B cell (primary cell): ENCODE results near the gene ZNF148. TPM values are rescaled to one million over a fixed set of nuclear protein-coding genes. Genes with fewer than 3 reads are reported as not detected.

Experiments
- ATAC-seq: fragments of 200-7000 bp; cut with Tn5 transposase; one replicate; pipeline ENCODE4 v1.10.0; 2021; ENCODE audit warnings: low read depth, mild to moderate bottlenecking, moderate number of reproducible peaks, moderate library complexity
- CTCF ChIA-PET: fragments of 350-600 bp; sonication (Branson Sonifier 250); formaldehyde crosslinking; loops from one replicate; lab custom pipeline; 2021; ENCODE audit warnings: antibody characterized with exemption, inconsistent platforms; lab: Charles Lee
- POLR2A ChIA-PET: fragments of 350-600 bp; sonication (Branson Sonifier 250); formaldehyde crosslinking; loops from one replicate; lab custom pipeline; 2021; ENCODE audit warnings: antibody characterized with exemption; lab: Charles Lee
- DNase-seq: peaks from one replicate; pipeline ENCODE4 v3.0.0; 2013
- H2AFZ ChIP-seq: 2 replicates; pipeline ENCODE4 v1.6.1; 2012; ENCODE audit warnings: mild to moderate bottlenecking, low read depth, low read length; ENCODE audit not compliant: insufficient read depth, poor library complexity, severe bottlenecking
- H3K27ac ChIP-seq, 2 donors: 1 replicate in 1 of 2; 2 replicates in 1 of 2; pipeline ENCODE4 v1.5.1; 2012 to 2013; ENCODE audit warnings: low read length in 2 of 2, mild to moderate bottlenecking in 2 of 2, moderate library complexity in 1 of 2
- H3K27me3 ChIP-seq, 4 experiments: fragments of 200-600 bp in 1 of 4; sonication (generic) in 1 of 4; replicated peaks in 1 of 4; 1 replicate in 2 of 4; 2 replicates in 2 of 4; pipeline versions ENCODE4 v1.6.1 to v1.7.0; 2013 to 2016; ENCODE audit warnings: low read length in 3 of 4, mild to moderate bottlenecking in 2 of 4, mixed read lengths in 1 of 4, moderate library complexity in 1 of 4; ENCODE audit not compliant: insufficient read depth in 4 of 4, control insufficient read depth in 3 of 4; ENCODE audit errors: control extremely low read depth in 1 of 4
- H3K36me3 ChIP-seq, 2 experiments: replicated peaks in 1 of 2; 1 replicate in 1 of 2; 2 replicates in 1 of 2; pipeline versions ENCODE4 v1.6.1 to v1.7.1; 2013; ENCODE audit warnings: low read length in 1 of 2; ENCODE audit not compliant: insufficient read depth in 2 of 2, control insufficient read depth in 1 of 2; ENCODE audit errors: control extremely low read depth in 1 of 2, extremely low read depth in 1 of 2
- H3K4me1 ChIP-seq, 2 donors: fragments of 200-600 bp in 1 of 2; sonication (generic) in 1 of 2; 1 replicate in 1 of 2; 2 replicates in 1 of 2; pipeline versions ENCODE4 v1.5.1 to v1.6.1; 2013 to 2017; ENCODE audit warnings: low read length in 2 of 2; ENCODE audit not compliant: control insufficient read depth in 2 of 2, insufficient read depth in 2 of 2
- H3K4me2 ChIP-seq: replicated peaks from 2 replicates; pipeline ENCODE3; 2012; ENCODE audit warnings: mild to moderate bottlenecking, low read depth, low read length; ENCODE audit not compliant: poor library complexity, severe bottlenecking
- H3K4me3 ChIP-seq, 5 experiments: fragments of 200-600 bp in 1 of 5; sonication (generic) in 1 of 5; 1 replicate in 3 of 5; 2 replicates in 2 of 5; pipeline versions ENCODE4 v1.5.1 to v1.7.0; 2011 to 2016; ENCODE audit warnings: low read length in 4 of 5, mild to moderate bottlenecking in 4 of 5, low read depth in 2 of 5, control low read depth in 1 of 5, moderate library complexity in 1 of 5; ENCODE audit not compliant: insufficient read depth in 1 of 5; ENCODE audit errors: control extremely low read depth in 1 of 5, extremely low read depth in 1 of 5
- H3K79me2 ChIP-seq: fragments of 200-600 bp; sonication (generic); one replicate; pipeline ENCODE4 v1.6.0; 2016; ENCODE audit warnings: low read length; ENCODE audit not compliant: control insufficient read depth, insufficient read depth
- H3K9ac ChIP-seq: fragments of 200-600 bp; sonication (generic); 2 replicates; pipeline ENCODE4 v1.6.1; 2017; ENCODE audit warnings: mild to moderate bottlenecking, low read length, moderate library complexity
- H3K9me3 ChIP-seq, 3 donors: one replicate each; pipeline versions ENCODE4 v1.6.1 to v1.7.1; 2013; ENCODE audit warnings: low read length in 2 of 3; ENCODE audit not compliant: control insufficient read depth in 2 of 3, insufficient read depth in 1 of 3; ENCODE audit errors: control extremely low read depth in 1 of 3
- H4K20me1 ChIP-seq: 2 replicates; pipeline ENCODE4 v1.6.0; 2012; ENCODE audit warnings: mild to moderate bottlenecking, low read length; ENCODE audit not compliant: insufficient read depth, control insufficient read depth, poor library complexity, severe bottlenecking
- H3K27ac Mint-ChIP-seq: one replicate; pipeline ENCODE4 v1.8.0; 2021; ENCODE audit warnings: mixed read lengths
- H3K27me3 Mint-ChIP-seq: one replicate; pipeline ENCODE4 v1.8.0; 2021; ENCODE audit warnings: mixed read lengths
- H3K4me1 Mint-ChIP-seq: one replicate; pipeline ENCODE4 v1.8.0; 2021; ENCODE audit warnings: mixed read lengths
- H3K4me3 Mint-ChIP-seq: one replicate; pipeline ENCODE4 v1.8.0; 2021; ENCODE audit warnings: mixed read lengths
- H3K9me3 Mint-ChIP-seq: one replicate; pipeline ENCODE4 v1.8.0; 2022; ENCODE audit warnings: mixed read lengths; ENCODE audit not compliant: insufficient read depth
- EZH2 ChIP-seq: IDR thresholded peaks from 2 replicates; pipeline ENCODE4 v1.6.1; 2012; ENCODE audit warnings: borderline replicate concordance, low read depth, mild to moderate bottlenecking, moderate library complexity, low read length; ENCODE audit not compliant: insufficient read depth, poor library complexity, severe bottlenecking
- WGBS: methylation state at CpG from one replicate; pipeline ENCODE4 v1.1.5; 2013; ENCODE audit warnings: missing lambda C conversion rate; ENCODE audit not compliant: insufficient coverage; 5-methylcytosine and 5-hydroxymethylcytosine counted together
- intact Hi-C: fragments of 100-400 bp; cut with micrococcal nuclease; formaldehyde crosslinking; loops from one replicate; pipeline ENCODE4 v1.10.0; 2022
- polyA plus RNA-seq: library from polyadenylated mRNA; depleted of rRNA; stranded (reverse); fragments of >200 nt; gene quantifications from 2 replicates; pipeline ENCODE4 v1.2.3, GENCODE V29; 2012
- total RNA-seq, 2 donors: library from RNA; stranded (reverse); fragments of 120-200 nt in 1 of 2; gene quantifications; 1 replicate in 1 of 2; 2 replicates in 1 of 2; pipeline versions ENCODE4 v1.2.3 to v1.2.4, GENCODE V29; 2013 to 2022
- TF ChIP-seq, protein P1 (sequence below): fragments of 200-600 bp; IDR thresholded peaks from one replicate; pipeline ENCODE4 v1.8.0; 2022; ENCODE audit warnings: antibody characterized with exemption, mild to moderate bottlenecking

Gene ZNF148
- total and polyA plus RNA-seq, 2 donors (not counting 1 experiment from before 2014, with no cell fraction given) = 8.1 to 71.5 TPM

DNA sequence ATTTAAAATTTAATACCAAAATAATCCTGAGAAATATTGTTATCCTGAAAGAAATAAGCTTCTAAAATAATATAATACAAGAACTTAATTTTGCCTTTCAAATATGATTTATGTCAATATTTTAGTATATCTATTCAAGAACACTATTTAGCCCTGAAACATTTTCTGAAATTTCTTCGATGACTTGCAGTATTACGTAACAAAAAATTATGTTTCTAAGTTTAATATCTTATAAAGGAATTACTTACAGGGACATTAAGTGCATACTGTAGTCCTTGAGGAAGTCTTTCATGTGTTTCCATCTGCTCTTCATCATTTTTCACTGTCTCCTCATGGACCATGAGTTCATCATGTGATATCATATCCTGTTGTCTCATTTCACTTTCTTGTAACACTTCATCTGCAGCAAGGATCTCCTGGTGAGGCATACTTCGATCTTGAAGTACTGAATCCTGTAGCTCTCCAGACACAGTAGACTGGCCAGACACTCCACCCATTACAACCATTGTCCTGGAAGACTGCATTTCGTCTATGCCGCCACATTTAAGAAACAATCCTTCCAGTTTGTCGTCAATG, 62.0 kb downstream of the ZNF148 start:
- POLR2A ChIA-PET = no interaction called here
- H3K27ac Mint-ChIP-seq = peak overlapping the region; percentile 39
- no peak for ATAC-seq

GRCh38 chr3:125310623-125311081, 64.5 kb downstream of the ZNF148 start:
- Histone ChIP-seq H3K79me2 (peaks cover 70% of the 10 kb centered on the region), H4K20me1 (peaks cover 24% of the 10 kb centered on the region), H3K9ac (peak overlapping the region; percentile 31), H2AFZ (peak overlapping the region; percentile 33), H3K27me3 (no peaks in the 10 kb centered on the region), H3K36me3 (peaks cover 4 to 29% of the 10 kb centered on the region in 2 experiments), H3K4me3 (peak overlapping the region in 4 of 5 experiments; percentile 7 to 45 (median 29)), H3K27ac (peak overlapping the region; percentile 11 to 64), H3K4me1 (peaks cover 4 to 6% of the 10 kb centered on the region in 2 donors), H3K4me2 (peak overlapping the region; percentile 62), H3K9me3 (peaks cover 0 to 8% (median 0%) of the 10 kb centered on the region in 3 donors)
- Mint-ChIP-seq H3K9me3 (no peaks in the 10 kb centered on the region), H3K27me3 (no peaks in the 10 kb centered on the region), H3K27ac (peak overlapping the region; percentile 71), H3K4me3 (peak overlapping the region; percentile 89), H3K4me1 (peaks cover 32% of the 10 kb centered on the region)
- ATAC-seq (no peak), DNase-seq (peak; percentile 44)
- POLR2A ChIA-PET = interaction anchor here (1.2 kb wide), 1 partner anchor 21 kb away, joined by 3 read pairs; no protein-coding TSS in a partner anchor
- TF ChIP-seq, protein P1, sequence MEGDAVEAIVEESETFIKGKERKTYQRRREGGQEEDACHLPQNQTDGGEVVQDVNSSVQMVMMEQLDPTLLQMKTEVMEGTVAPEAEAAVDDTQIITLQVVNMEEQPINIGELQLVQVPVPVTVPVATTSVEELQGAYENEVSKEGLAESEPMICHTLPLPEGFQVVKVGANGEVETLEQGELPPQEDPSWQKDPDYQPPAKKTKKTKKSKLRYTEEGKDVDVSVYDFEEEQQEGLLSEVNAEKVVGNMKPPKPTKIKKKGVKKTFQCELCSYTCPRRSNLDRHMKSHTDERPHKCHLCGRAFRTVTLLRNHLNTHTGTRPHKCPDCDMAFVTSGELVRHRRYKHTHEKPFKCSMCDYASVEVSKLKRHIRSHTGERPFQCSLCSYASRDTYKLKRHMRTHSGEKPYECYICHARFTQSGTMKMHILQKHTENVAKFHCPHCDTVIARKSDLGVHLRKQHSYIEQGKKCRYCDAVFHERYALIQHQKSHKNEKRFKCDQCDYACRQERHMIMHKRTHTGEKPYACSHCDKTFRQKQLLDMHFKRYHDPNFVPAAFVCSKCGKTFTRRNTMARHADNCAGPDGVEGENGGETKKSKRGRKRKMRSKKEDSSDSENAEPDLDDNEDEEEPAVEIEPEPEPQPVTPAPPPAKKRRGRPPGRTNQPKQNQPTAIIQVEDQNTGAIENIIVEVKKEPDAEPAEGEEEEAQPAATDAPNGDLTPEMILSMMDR = no peak
- TF ChIP-seq EZH2 = no peak
- intact Hi-C loops = loop anchor here (10.0 kb wide), 1 partner anchor 54 kb away; no protein-coding TSS in a partner anchor
- 15% methylated on average over 3 of the region's 5 CpGs for WGBS
- CTCF ChIA-PET = interaction anchor here (0.6 kb wide), 1 partner anchor 14 kb away, joined by 3 read pairs; no protein-coding TSS in a partner anchor

More for the DNA sequence above, 62.0 kb downstream of the ZNF148 start:
- CTCF ChIA-PET = no interaction called here
- H3K9me3 Mint-ChIP-seq = peaks cover 3% of the 10 kb centered on the region
- Histone ChIP-seq H3K27ac (no peak overlapping the region), H3K9me3 (no peaks in the 10 kb centered on the region), H3K27me3 (no peaks in the 10 kb centered on the region), H2AFZ (no peak overlapping the region), H3K79me2 (peaks cover 45% of the 10 kb centered on the region), H3K36me3 (peaks cover 4 to 25% of the 10 kb centered on the region in 2 experiments), H3K4me3 (no peak overlapping the region), H4K20me1 (peaks cover 10% of the 10 kb centered on the region), H3K4me2 (no peak overlapping the region), H3K9ac (no peak overlapping the region), H3K4me1 (peaks cover 4 to 18% of the 10 kb centered on the region in 2 donors)
- H3K4me1 Mint-ChIP-seq = peaks cover 45% of the 10 kb centered on the region
- no peaks in the 10 kb centered on the region for H3K27me3 Mint-ChIP-seq
- intact Hi-C loops = loop anchor here (10.0 kb wide), 1 partner anchor 52 kb away; no protein-coding TSS in a partner anchor
- no peak for DNase-seq
- 80% methylated on average over 2 of the region's 6 CpGs for WGBS
- no peak overlapping the region for H3K4me3 Mint-ChIP-seq
- TF ChIP-seq, protein P1 = no peak
- no peak for TF ChIP-seq EZH2
